T-helper 1 cell treated with Interleukin-12 subunit alpha and Interleukin-12 subunit beta and Interleukin-4 antibody, amounts not matched to agents 30 ng/mL and 1 ng/mL, for 36 hours (primary cell): ENCODE data around the gene GTF2E1. TPM values are rescaled to one million over a fixed set of nuclear protein-coding genes. Genes with fewer than 3 reads are reported as not detected.

Experiments used
- intact Hi-C: fragments of 100-400 bp; cut with micrococcal nuclease; formaldehyde crosslinking; loops from one replicate; pipeline ENCODE4 v1.15.1; 2024
- total RNA-seq: library from RNA; stranded (reverse); gene quantifications from 2 replicates; pipeline ENCODE4 v1.2.3, GENCODE V29; 2022

GTF2E1 gene
- total RNA-seq, 1 donor from 2014 or later = 29.0 TPM

GRCh38 chr3:120796976-120797375 is 54.4 kb downstream of the GTF2E1 start:
- intact Hi-C loops = no loop called here

- intact Hi-C loops = no loop called here
These were observed 55.3 kb downstream of the GTF2E1 start for GRCh38 chr3:120797857-120798256.

DNA sequence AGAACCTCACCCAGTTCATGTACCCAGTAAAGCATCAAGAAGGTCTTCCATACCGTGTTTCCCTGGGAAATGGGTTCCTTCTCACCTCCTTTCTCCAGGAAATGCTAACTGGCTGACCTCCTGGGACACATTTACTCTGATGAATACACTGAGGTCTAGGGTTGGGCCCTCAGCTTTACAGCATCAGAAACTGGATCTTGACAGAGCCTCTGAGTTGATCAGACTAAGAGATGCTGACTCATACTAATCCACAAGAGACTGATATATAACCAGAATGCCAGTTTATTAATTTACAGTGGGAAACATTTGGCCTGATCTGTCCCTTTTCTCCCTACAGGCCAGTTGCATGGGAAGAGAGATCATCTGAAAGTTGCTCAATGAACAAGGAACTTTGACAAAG is 55.8 kb downstream of the GTF2E1 start:
- intact Hi-C loops = no loop called here

DNA sequence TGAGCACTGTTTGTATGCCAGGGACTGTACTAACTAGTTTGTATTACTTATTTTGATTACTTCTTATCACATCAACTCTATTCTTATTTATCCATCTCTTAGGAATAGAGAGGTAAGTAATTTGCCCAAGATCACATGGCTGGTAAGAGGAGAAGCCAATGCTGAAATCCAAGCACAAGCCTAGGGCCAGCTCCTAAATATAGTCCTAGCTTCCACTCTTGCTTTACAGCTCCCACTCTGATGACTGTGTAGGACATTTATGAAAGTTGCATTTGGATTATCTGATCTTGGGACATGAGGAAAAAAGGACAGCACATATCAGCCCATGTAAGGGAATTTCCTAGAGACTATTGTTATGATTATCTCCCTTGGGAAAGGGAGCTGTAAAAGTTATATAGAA is 58.1 kb downstream of the GTF2E1 start:
- intact Hi-C loops = no loop called here

- intact Hi-C loops = no loop called here
These were observed 58.9 kb downstream of the GTF2E1 start for GRCh38 chr3:120801484-120801883.

DNA sequence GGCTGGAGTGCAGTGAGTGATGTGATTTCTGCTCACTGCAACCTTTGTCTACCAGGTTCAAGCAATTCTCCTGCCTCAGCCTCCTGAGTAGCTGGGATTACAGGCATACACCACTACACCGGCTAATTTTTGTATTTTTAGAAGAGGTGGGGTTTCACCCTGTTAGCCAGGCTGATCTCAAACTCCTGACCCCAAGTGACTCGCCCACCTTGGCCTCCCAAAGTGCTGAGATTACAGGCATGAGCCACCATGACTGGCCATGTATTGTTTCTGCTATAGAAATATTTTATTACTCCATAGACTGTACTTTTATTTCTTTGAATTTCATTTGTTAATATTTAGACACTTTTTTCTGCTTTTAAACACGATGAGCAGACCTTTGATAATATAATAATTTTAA is 60.4 kb downstream of the GTF2E1 start:
- intact Hi-C loops = no loop called here

DNA sequence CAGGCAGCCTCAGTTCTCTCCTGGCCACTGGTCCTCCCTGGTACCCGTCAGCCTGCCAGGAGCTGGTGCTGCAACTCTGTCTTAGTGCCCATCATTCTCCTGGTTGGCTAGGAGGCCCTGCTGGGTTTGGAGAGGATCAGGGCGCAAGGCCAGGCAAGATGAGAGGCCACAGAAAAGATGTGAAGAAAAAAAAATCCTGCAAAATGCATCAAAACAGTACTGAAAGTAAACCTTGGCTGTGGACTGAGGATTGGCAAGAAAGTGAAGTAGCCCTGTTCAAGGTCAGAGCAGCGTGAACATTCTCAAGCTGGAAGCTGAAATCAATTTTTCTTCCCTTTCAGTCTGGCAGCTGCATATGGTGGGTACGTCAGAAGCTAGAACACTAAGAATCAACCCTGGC is 74.2 kb downstream of the GTF2E1 start:
- intact Hi-C loops = no loop called here

DNA sequence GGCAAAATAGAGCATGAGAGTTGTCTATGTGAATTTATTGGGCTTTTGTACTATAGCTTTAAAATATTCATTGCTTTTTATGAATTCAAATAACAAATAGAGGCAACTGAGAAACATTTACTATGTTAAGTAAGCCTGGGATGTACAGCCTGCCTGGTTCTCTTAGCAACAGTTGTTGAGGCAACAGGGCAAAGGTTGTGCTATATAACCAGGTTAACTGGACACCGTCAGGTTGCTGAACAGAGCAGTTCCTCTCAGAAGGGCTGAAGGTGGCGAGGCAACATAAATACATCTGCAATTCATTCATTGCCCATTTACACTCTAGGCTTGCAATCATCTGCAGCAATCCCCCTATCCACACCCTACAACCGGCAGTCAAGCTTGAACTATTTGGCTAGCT is 78.2 kb downstream of the GTF2E1 start:
- intact Hi-C loops = no loop called here

DNA sequence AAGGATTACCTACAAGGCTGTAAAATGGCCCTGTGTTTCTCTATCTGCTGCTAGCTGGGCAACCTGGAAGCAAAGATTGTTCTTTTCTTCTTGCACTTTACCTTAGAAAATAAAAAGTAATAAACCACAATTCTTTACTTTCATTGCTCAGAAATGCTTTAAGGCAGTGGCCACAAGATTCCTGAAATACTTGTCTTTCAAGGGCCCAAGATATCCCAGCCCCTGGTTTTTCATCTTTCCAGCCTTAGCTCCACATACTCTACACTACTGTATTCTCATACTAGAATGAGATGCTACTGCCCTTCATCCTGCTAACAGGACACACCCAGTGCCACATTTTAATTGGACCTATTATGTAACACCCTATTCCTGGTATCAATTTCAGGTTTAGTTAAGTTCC is 78.9 kb downstream of the GTF2E1 start:
- intact Hi-C loops = no loop called here

GRCh38 chr3:120823156-120823555 is 80.6 kb downstream of the GTF2E1 start:
- intact Hi-C loops = no loop called here

- intact Hi-C loops = no loop called here
These were observed 82.1 kb downstream of the GTF2E1 start for GRCh38 chr3:120824613-120825012.

DNA sequence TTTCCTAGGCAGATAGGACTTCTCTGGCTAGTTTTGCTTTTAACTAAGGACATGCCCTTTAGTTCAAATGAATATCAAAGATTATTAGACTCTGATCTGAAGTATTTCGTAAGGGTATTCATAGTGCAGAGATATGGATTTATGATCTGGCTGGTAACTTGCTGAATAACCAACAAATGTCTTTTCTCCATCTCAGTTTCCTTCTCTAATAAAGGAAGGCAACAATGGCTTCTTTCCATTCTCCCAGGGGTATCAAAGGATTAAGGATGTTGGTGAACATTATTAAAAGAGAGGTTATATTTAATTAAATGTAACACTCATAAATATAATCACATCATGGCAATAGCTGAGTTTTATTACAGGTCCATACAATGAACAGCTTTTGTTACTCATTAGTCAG is 86.3 kb downstream of the GTF2E1 start:
- intact Hi-C loops = no loop called here

DNA sequence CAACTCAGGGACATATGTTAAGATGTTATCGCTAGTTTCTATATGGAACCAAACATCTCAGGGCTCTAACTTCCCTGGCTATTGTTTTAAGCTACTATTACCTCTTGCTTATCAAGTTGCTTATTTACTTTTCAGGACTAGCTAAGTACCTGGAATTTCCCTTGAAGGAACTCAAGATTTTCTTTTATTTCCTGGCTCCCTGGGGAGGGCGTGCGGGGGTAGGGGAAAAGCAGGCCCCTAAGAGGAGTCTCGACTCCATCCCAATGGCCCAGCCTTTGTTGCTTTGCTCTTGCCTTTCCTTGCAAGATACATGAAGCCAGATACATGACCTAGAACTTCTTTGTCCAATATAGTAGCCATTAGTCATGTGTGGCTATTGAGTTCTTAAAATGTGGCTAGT is 88.5 kb downstream of the GTF2E1 start:
- intact Hi-C loops = no loop called here

Other genes with a start within 250 kb of the GTF2E1 start
- 117 and 121 TPM in 2 replicates for gene NDUFB4, start 146.4 kb upstream of the GTF2E1 start, total RNA-seq
- gene HGD, start 60.5 kb upstream of the GTF2E1 start, total RNA-seq = 0.39 and 0.61 TPM in 2 replicates
- 18.2 and 23.5 TPM in 2 replicates for gene RABL3, start 228 bp upstream of the GTF2E1 start, total RNA-seq
- not detected in 2 replicates for gene STXBP5L, start 165.5 kb downstream of the GTF2E1 start, total RNA-seq